Esophagus squamous epithelium (tissue), 4 donors: ENCODE measurements around the gene EFCAB6.

ENCODE experiments used
- POLR2A ChIP-seq, 4 donors: fragments of 450-650 bp; IDR thresholded peaks; one replicate each; pipeline ENCODE4 v1.6.1; 2017; ENCODE audit warnings: antibody characterized with exemption in 4 of 4, mild to moderate bottlenecking in 4 of 4, moderate library complexity in 3 of 4
- TF ChIP-seq, protein P1 (sequence below), 6 experiments: fragments of 450-650 bp in 4 of 6; fragments of 200-600 bp in 2 of 6; sonication (generic) in 2 of 6; IDR thresholded peaks; one replicate each; pipeline ENCODE4 v1.5.1; 2016 to 2019; ENCODE audit warnings: antibody characterized with exemption in 6 of 6, mild to moderate bottlenecking in 4 of 6, moderate library complexity in 4 of 6

DNA sequence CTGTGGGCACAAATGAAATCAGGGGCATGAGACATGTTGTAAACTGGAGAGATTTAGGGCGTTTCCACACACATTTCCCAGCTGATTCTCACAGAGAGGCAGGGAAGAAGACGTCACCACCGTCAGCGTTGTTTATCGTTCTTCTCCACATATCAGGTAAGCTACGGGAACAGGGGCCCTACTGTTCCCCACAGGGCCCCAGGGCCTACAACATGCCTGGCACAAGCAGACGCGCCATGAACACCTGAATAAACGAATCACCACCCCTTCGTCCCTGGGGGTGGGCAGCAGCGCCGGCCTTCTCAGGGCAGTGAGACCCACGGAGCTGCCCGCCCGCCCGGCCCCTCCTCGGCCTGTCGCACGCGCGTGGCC lies 342 bp downstream of the EFCAB6 start:
- TF ChIP-seq, protein P1, sequence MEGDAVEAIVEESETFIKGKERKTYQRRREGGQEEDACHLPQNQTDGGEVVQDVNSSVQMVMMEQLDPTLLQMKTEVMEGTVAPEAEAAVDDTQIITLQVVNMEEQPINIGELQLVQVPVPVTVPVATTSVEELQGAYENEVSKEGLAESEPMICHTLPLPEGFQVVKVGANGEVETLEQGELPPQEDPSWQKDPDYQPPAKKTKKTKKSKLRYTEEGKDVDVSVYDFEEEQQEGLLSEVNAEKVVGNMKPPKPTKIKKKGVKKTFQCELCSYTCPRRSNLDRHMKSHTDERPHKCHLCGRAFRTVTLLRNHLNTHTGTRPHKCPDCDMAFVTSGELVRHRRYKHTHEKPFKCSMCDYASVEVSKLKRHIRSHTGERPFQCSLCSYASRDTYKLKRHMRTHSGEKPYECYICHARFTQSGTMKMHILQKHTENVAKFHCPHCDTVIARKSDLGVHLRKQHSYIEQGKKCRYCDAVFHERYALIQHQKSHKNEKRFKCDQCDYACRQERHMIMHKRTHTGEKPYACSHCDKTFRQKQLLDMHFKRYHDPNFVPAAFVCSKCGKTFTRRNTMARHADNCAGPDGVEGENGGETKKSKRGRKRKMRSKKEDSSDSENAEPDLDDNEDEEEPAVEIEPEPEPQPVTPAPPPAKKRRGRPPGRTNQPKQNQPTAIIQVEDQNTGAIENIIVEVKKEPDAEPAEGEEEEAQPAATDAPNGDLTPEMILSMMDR (IDR thresholded peaks at IDR 0.05) = no peak
- TF ChIP-seq POLR2A (IDR thresholded peaks at IDR 0.05) = no peak
